ENCODE results near the gene PRR33.

PRR33 gene

DNA sequence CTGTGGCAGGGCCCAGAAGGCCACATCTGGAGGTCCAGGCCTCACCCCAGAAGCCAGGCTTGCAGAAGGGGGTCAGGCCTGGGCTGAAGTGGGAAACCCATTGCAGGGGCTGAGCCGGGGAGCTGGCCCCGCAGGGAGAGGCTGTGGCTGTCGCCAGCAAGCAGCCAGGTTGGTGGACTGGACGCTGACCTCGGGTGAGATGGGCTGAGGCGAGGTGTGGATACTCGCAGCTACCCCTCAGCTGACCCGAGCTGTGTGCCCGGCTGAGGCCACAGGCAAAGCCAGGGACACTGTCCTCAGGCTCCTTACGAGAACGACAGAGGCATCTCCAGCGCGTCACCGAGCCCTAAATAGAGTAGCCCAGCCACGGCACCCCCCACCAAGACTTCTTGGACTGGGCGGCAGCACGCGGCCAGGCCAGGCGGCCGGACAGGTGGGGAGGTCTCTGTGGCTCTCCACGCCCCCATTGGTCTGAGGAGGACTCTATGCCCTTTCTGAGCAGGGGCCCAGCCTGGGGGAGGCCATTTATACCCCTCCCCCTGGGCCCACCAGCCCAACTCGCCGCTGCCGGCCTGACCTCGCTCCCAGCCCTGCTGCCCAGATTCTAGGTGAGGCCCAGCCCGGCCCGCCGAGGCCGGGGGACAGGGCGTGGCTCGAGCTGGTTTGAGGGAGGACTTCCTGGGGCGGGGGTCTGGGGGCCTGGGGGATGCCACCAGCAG is 53.1 kb downstream of the PRR33 start, which contains the start of gene TNNI2:
TNNI2 (plus strand) TSS at position 556 of the 719 bp plus-strand sequence. CDS start 716 bp downstream, outside the sequence.
- no peak for DNase-seq (ENCODE audit: low read depth in 2 of 3, low spot score in 1 of 3)

Measured in stimulated activated CD4-positive, alpha-beta T cell treated with anti-CD3 and anti-CD28 coated beads, Interleukin-12 subunit alpha, Interleukin-12 subunit beta, amount 100 ng/mL, for 48 hours (primary cell).